Osteoblast (primary cell): Measurements from ENCODE around the gene SLC27A1. TPM values are rescaled to one million over a fixed set of nuclear protein-coding genes. Genes with fewer than 3 reads are reported as not detected.
"Not testable (repeated sequence)": the region's sequence is repeated elsewhere in the genome, so short reads cannot be mapped to it uniquely, and the experiment has no call there.

Source experiments
- DNase-seq: peaks from one replicate; pipeline ENCODE4 v3.0.0; 2011; ENCODE audit warnings: low spot score, mixed read lengths; ENCODE audit not compliant: insufficient read length; ENCODE audit errors: missing footprints
- H2AFZ ChIP-seq: 2 replicates; pipeline ENCODE4 v1.6.0; 2011; ENCODE audit warnings: mild to moderate bottlenecking, low read length
- H3K27ac ChIP-seq: 2 replicates; pipeline ENCODE4 v1.5.1; 2011; ENCODE audit warnings: mild to moderate bottlenecking, low read depth, low read length, moderate library complexity
- H3K27me3 ChIP-seq: 2 replicates; pipeline ENCODE4 v1.6.0; 2012; ENCODE audit warnings: mild to moderate bottlenecking, control low read depth, inconsistent platforms, low read length, moderate library complexity; ENCODE audit not compliant: insufficient read depth
- H3K36me3 ChIP-seq: 2 replicates; pipeline ENCODE4 v1.5.1; 2011; ENCODE audit warnings: mild to moderate bottlenecking, low read length, control low read depth, moderate library complexity; ENCODE audit not compliant: insufficient read depth
- H3K4me1 ChIP-seq: 2 replicates; pipeline ENCODE4 v1.5.1; 2011; ENCODE audit warnings: mild to moderate bottlenecking, low read length, control low read depth, moderate library complexity; ENCODE audit not compliant: insufficient read depth
- H3K4me2 ChIP-seq: 2 replicates; pipeline ENCODE4 v1.6.0; 2011; ENCODE audit warnings: mild to moderate bottlenecking, low read length; ENCODE audit not compliant: insufficient read depth
- H3K4me3 ChIP-seq: fragments of 200-600 bp; sonication (generic); 3 replicates; pipeline ENCODE4 v1.5.1; 2012; ENCODE audit warnings: mild to moderate bottlenecking, low read length, inconsistent platforms; ENCODE audit not compliant: insufficient read depth
- H3K79me2 ChIP-seq: 2 replicates; pipeline ENCODE4 v1.6.0; 2012; ENCODE audit warnings: mild to moderate bottlenecking, low read length, control low read depth, inconsistent platforms; ENCODE audit not compliant: insufficient read depth
- H3K9me3 ChIP-seq: 2 replicates; pipeline ENCODE4 v1.5.1; 2011; ENCODE audit warnings: low read depth, low read length, control low read depth
- H4K20me1 ChIP-seq: 2 replicates; pipeline ENCODE4 v1.6.0; 2012; ENCODE audit warnings: mild to moderate bottlenecking, low read length, control low read depth; ENCODE audit not compliant: insufficient read depth
- total RNA-seq: library from RNA; depleted of rRNA; stranded (reverse); fragments of >200 nt; gene quantifications from 2 replicates; pipeline ENCODE4 v1.2.3, GENCODE V29; 2012
- TF ChIP-seq, protein P1 (sequence below): IDR thresholded peaks from 2 replicates; pipeline ENCODE4 v1.5.1; 2011; ENCODE audit warnings: mild to moderate bottlenecking, low read depth, low read length, moderate library complexity; ENCODE audit errors: extremely low read depth

The SLC27A1 gene
- total RNA-seq, 1 donor, result 64.4 TPM

- Histone ChIP-seq H3K79me2 (peaks cover 18% of the 10 kb centered on the region), H3K27ac (no peak overlapping the region), H3K36me3 (peaks cover 25% of the 10 kb centered on the region), H3K27me3 (no peaks in the 10 kb centered on the region), H4K20me1 (peaks cover 10% of the 10 kb centered on the region), H3K4me2 (no peak overlapping the region), H3K9me3 (no peaks in the 10 kb centered on the region), H3K4me1 (peaks cover 12% of the 10 kb centered on the region), H2AFZ (no peak overlapping the region), H3K4me3 (no peak overlapping the region)
- DNase-seq, result peak; percentile 95
- TF ChIP-seq, protein P1, sequence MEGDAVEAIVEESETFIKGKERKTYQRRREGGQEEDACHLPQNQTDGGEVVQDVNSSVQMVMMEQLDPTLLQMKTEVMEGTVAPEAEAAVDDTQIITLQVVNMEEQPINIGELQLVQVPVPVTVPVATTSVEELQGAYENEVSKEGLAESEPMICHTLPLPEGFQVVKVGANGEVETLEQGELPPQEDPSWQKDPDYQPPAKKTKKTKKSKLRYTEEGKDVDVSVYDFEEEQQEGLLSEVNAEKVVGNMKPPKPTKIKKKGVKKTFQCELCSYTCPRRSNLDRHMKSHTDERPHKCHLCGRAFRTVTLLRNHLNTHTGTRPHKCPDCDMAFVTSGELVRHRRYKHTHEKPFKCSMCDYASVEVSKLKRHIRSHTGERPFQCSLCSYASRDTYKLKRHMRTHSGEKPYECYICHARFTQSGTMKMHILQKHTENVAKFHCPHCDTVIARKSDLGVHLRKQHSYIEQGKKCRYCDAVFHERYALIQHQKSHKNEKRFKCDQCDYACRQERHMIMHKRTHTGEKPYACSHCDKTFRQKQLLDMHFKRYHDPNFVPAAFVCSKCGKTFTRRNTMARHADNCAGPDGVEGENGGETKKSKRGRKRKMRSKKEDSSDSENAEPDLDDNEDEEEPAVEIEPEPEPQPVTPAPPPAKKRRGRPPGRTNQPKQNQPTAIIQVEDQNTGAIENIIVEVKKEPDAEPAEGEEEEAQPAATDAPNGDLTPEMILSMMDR, result peak; percentile 94
These were observed 26.1 kb downstream of the SLC27A1 start for GRCh38 chr19:17496337-17496997.

GRCh38 chr19:17497149-17497798 is 26.9 kb downstream of the SLC27A1 start:
- Histone ChIP-seq H3K4me1 (peaks cover 12% of the 10 kb centered on the region), H3K4me3 (no peak overlapping the region), H4K20me1 (peaks cover 10% of the 10 kb centered on the region), H3K9me3 (no peaks in the 10 kb centered on the region), H3K27me3 (no peaks in the 10 kb centered on the region), H3K36me3 (peaks cover 25% of the 10 kb centered on the region), H3K4me2 (no peak overlapping the region), H2AFZ (no peak overlapping the region), H3K79me2 (peaks cover 18% of the 10 kb centered on the region), H3K27ac (no peak overlapping the region)
- peak; percentile 51 for DNase-seq
- TF ChIP-seq, protein P1, result no peak

DNA sequence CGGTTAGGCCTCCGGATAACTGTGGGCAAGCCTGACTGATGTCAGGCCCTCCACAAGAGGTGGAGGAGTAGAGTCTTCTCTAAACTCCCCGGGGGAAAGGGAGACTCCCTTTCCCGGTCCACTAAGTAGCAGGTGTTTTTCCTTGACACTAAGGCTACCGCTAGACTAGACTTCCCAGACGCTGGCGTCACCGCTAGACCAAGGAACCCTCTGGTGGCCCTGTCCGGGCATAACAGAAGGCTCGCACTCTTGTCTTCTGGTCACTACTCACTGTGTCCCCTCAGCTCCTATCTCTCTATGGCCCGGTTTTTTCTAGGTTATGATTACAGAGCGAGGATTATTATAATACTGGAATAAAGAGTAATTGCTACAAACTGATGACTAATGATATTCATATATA is 28.7 kb downstream of the SLC27A1 start:
- Histone ChIP-seq H3K4me1 (peaks cover 12% of the 10 kb centered on the region), H3K36me3 (peaks cover 25% of the 10 kb centered on the region), H3K79me2 (peaks cover 23% of the 10 kb centered on the region), H4K20me1 (peaks cover 10% of the 10 kb centered on the region), H3K27ac (peak overlapping the region; percentile 92)
- not testable (repeated sequence) for H2AFZ ChIP-seq, H3K27me3 ChIP-seq, H3K4me2 ChIP-seq, H3K4me3 ChIP-seq, H3K9me3 ChIP-seq, DNase-seq

DNA sequence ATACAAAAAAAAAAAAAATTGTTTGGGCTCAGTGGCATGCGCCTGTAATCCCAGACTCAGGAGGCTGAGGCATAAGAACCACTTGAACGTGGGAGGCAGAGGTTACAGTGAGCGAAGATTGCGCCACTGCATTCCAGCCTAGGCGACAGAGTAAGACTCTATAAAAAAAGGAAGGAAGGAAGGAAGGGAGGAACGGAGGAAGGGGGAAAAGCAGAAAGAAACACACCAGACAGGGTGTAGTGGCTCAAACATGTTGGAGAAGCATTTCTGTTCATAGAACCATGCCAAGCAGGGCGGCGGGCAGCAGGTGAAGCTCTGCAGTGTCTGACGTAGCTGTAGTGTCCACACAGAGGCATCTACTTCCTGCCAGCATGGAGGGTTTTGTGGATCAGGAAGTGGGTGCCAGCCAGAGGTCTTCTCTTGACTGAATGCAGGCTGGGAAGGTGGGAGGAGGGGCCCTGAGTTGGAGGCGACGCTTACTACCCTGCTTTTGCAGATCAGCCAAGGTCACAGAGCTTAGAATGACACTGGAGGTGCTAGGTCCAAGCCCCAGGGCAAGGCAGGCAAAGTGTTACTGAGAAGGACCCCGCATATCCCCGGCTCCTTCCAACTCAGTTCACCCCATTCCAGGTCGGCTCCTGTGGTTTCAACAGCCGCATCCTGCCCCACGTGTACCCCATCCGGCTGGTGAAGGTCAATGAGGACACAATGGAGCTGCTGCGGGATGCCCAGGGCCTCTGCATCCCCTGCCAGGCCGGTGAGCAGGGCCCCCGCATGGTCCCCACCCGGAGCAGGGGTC is 29.5 kb downstream of the SLC27A1 start:
- TF ChIP-seq, protein P1, result no peak
- Histone ChIP-seq H4K20me1 (peaks cover 10% of the 10 kb centered on the region), H3K4me3 (peak overlapping the region; percentile 27), H3K4me1 (peaks cover 12% of the 10 kb centered on the region), H2AFZ (peak overlapping the region; percentile 86), H3K9me3 (no peaks in the 10 kb centered on the region), H3K4me2 (peak overlapping the region; percentile 66), H3K27me3 (no peaks in the 10 kb centered on the region), H3K36me3 (peaks cover 25% of the 10 kb centered on the region), H3K79me2 (peaks cover 29% of the 10 kb centered on the region), H3K27ac (peak overlapping the region; percentile 92)
- DNase-seq, result peak; percentile 81
